Tibial nerve (tissue), 4 donors: ENCODE results near the gene MUC5B. TPM values are rescaled to one million over a fixed set of nuclear protein-coding genes. Genes with fewer than 3 reads are reported as not detected.

Experiments used
- DNase-seq, 2 donors: peaks; one replicate each; pipeline ENCODE4 v3.0.0-alpha.2; 2019; ENCODE audit warnings: low spot score in 2 of 2
- H3K27ac ChIP-seq, 4 donors: fragments of 200-600 bp; sonication (generic) in 3 of 4; one replicate each; pipeline ENCODE4 v1.5.1; 2017 to 2019; ENCODE audit warnings: mild to moderate bottlenecking in 1 of 4
- H3K27me3 ChIP-seq, 2 donors: fragments of 200-600 bp; sonication (generic) in 1 of 2; one replicate each; pipeline versions ENCODE4 v1.5.1 to v1.6.0; 2017 to 2019
- H3K36me3 ChIP-seq, 3 donors: fragments of 200-600 bp; sonication (generic); one replicate each; pipeline ENCODE4 v1.5.1; 2018 to 2019
- H3K4me1 ChIP-seq, 4 donors: fragments of 200-600 bp; sonication (generic) in 3 of 4; one replicate each; pipeline ENCODE4 v1.5.1; 2017 to 2019
- H3K4me3 ChIP-seq, 4 donors: fragments of 200-600 bp; sonication (generic) in 3 of 4; one replicate each; pipeline ENCODE4 v1.5.1; 2017 to 2019; ENCODE audit warnings: mild to moderate bottlenecking in 1 of 4, moderate library complexity in 1 of 4
- H3K9me3 ChIP-seq, 4 donors: fragments of 200-600 bp; sonication (generic) in 3 of 4; one replicate each; pipeline ENCODE4 v1.5.1; 2017 to 2019
- EP300 ChIP-seq, 2 donors: sonication (generic); formaldehyde crosslinking; IDR thresholded peaks; one replicate each; pipeline ENCODE4 v1.6.1; 2017; ENCODE audit warnings: antibody characterized with exemption in 2 of 2, mild to moderate bottlenecking in 1 of 2
- POLR2A ChIP-seq, 2 donors: fragments of 450-650 bp; IDR thresholded peaks; one replicate each; pipeline ENCODE4 v1.6.1; 2017; ENCODE audit warnings: antibody characterized with exemption in 2 of 2, mild to moderate bottlenecking in 2 of 2, moderate library complexity in 2 of 2
- WGBS, 2 donors: methylation state at CpG; one replicate each; pipeline ENCODE4 v1.1.5; 2018; 5-methylcytosine and 5-hydroxymethylcytosine counted together
- total RNA-seq, 4 donors: library from RNA; depleted of rRNA; stranded (reverse); fragments of >200 nt; gene quantifications; one replicate each; pipeline ENCODE4 v1.1.0, GENCODE V29; 2016
- TF ChIP-seq, protein P1 (sequence below), 5 experiments: fragments of 200-600 bp in 3 of 5; fragments of 450-650 bp in 2 of 5; sonication (generic) in 3 of 5; IDR thresholded peaks; one replicate each; pipeline ENCODE4 v1.5.1; 2016 to 2019; ENCODE audit warnings: antibody characterized with exemption in 5 of 5, mild to moderate bottlenecking in 3 of 5, moderate library complexity in 2 of 5

MUC5B gene
- total RNA-seq, 4 donors from 2014 or later: under 0.01 to 0.22 TPM; not detected in 2

DNA sequence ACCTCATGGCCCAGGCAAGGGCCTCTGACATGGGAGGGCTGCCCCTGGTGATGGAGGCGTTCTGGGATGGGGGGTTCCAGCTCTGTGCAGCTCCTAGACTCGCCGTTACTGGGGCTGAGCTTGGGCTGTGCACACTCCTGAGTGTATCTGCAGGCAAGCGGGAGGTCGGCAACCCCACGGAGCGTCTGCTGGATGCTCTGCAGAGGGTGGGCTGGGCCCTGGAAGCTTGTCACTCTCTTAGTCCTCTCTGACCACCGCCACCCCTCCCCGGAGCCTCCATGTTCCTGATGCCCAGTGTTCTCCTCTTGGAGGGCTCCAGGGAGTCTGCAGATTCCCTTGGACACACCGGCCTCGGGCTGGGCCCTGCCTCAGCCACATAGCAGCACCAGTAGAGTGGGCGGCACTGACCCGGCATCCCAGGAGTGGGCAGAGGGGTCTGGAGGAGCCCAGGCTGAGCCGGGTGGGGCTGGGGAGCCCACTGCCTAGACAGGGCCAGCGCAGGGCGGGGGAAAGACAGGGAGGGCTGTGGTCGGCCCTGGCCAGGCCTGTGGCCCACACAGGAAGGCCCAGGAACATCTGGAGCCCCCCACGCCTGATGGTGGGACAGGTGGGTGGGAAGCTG, 20.6 kb upstream of the MUC5B start:
- TF ChIP-seq POLR2A (IDR thresholded peaks at IDR 0.05): no peak
- TF ChIP-seq, protein P1, sequence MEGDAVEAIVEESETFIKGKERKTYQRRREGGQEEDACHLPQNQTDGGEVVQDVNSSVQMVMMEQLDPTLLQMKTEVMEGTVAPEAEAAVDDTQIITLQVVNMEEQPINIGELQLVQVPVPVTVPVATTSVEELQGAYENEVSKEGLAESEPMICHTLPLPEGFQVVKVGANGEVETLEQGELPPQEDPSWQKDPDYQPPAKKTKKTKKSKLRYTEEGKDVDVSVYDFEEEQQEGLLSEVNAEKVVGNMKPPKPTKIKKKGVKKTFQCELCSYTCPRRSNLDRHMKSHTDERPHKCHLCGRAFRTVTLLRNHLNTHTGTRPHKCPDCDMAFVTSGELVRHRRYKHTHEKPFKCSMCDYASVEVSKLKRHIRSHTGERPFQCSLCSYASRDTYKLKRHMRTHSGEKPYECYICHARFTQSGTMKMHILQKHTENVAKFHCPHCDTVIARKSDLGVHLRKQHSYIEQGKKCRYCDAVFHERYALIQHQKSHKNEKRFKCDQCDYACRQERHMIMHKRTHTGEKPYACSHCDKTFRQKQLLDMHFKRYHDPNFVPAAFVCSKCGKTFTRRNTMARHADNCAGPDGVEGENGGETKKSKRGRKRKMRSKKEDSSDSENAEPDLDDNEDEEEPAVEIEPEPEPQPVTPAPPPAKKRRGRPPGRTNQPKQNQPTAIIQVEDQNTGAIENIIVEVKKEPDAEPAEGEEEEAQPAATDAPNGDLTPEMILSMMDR (IDR thresholded peaks at IDR 0.05): no peak
- TF ChIP-seq EP300 (IDR thresholded peaks at IDR 0.05): no peak
- peaks cover 0 to 15% (median 0%) of the 10 kb centered on the region in 4 donors for H3K4me1 ChIP-seq
- no peaks in the 10 kb centered on the region for H3K36me3 ChIP-seq
- no peak overlapping the region for H3K4me3 ChIP-seq
- no peak overlapping the region for H3K27ac ChIP-seq
- H3K27me3 ChIP-seq: peaks cover 0 to 40% of the 10 kb centered on the region in 2 donors
- DNase-seq: peak in 1 of 2 donors; percentile 9
- WGBS, 2 donors: 27 to 35% methylated on average over 13 of the region's 18 CpGs
- H3K9me3 ChIP-seq: no peaks in the 10 kb centered on the region

DNA sequence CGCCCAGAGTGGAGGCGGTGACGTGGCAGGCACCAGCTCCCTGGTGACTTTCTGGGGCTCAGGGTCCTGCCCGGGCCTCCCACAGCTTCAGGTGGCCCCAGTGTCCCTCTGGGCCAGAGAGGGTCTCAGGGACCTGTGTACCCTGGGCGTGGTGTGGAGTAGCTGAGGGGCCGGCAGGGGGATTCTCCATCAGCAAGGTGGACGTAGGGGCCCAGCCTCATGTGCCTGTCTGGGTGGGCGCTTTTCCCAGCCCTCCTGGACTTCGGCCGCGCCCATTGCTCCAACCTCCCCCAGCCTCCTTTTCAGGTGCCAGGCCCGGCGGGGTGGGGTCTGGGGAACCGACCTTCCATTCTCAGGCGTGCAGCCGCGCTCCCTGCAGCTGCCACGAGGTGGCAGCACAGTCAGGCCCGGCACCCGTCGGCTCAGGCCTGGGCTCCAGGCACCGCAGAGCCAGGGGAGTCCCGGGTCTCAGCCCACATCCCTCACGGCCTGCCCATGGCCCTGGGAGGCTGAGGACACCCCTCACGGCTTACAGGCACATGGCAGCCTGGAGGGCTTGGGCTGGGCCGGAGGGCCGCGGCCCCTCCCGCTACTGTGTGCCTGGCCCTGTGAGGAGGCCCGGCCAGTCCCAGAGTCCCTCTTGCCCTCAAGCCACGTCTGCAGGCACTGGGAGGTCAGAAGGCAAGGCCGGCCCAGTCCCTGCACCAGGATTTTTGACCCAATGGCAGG, 19.9 kb upstream of the MUC5B start:
- 0 to 17% methylated on average over 1 to 23 of the region's 32 CpGs for WGBS, 2 donors
- Histone ChIP-seq H3K4me3 (no peak overlapping the region), H3K36me3 (no peaks in the 10 kb centered on the region), H3K4me1 (peaks cover 0 to 15% (median 0%) of the 10 kb centered on the region in 4 donors), H3K27ac (no peak overlapping the region), H3K9me3 (no peaks in the 10 kb centered on the region), H3K27me3 (peaks cover 0 to 33% of the 10 kb centered on the region in 2 donors)
- TF ChIP-seq, protein P1 (IDR thresholded peaks at IDR 0.05): peak; percentile 84 to 96 (median 95)
- TF ChIP-seq EP300 (IDR thresholded peaks at IDR 0.05): no peak
- DNase-seq: peak; percentile 41 to 48

DNA sequence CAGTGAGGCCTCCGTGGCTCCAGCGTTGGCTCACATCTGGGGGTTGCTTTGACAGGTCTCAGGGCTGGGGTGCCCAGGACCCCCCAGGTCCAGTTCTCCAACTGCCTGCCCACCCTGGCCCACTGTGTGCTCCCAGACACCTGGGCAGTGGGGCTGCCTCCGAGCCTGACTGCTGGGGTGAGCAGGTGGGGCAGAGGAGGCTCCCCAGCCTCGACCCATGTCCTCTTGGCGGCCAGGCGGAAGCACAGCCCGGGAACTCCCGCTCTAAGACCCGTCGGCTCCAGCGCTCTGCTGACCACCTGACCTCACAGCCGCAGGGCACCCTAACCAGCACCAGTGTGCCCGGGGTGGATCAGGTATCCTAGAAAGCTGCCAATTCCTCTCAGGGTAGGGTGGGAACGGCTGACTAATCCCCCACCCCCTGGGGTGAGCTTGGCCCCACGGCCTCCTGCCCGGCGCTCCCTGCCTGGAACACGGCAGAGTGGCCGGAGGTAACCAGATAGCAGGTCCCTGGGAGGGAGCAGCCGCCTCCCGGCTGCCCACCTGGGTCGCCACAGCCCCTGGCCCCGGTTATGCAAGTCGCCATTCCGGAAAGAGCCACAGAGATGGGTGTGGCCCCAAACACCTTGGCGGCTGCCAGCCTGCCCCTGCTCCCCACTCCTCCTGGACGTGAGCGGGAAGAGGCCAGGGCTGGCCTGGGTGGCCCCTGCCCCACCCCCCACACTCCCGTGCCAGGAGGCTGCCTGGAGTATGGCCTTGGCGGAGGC, 19.2 kb upstream of the MUC5B start:
- Histone ChIP-seq H3K4me1 (peaks cover 0 to 15% (median 0%) of the 10 kb centered on the region in 4 donors), H3K9me3 (no peaks in the 10 kb centered on the region), H3K27me3 (peaks cover 0 to 26% of the 10 kb centered on the region in 2 donors), H3K4me3 (no peak overlapping the region), H3K27ac (no peak overlapping the region), H3K36me3 (no peaks in the 10 kb centered on the region)
- TF ChIP-seq POLR2A (IDR thresholded peaks at IDR 0.05) (no peak), EP300 (IDR thresholded peaks at IDR 0.05) (no peak)
- TF ChIP-seq, protein P1 (IDR thresholded peaks at IDR 0.05): no peak
- DNase-seq: peak in 1 of 2 donors; percentile 7
- 71 to 75% methylated on average over 15 to 22 of the region's 30 CpGs for WGBS, 2 donors

DNA sequence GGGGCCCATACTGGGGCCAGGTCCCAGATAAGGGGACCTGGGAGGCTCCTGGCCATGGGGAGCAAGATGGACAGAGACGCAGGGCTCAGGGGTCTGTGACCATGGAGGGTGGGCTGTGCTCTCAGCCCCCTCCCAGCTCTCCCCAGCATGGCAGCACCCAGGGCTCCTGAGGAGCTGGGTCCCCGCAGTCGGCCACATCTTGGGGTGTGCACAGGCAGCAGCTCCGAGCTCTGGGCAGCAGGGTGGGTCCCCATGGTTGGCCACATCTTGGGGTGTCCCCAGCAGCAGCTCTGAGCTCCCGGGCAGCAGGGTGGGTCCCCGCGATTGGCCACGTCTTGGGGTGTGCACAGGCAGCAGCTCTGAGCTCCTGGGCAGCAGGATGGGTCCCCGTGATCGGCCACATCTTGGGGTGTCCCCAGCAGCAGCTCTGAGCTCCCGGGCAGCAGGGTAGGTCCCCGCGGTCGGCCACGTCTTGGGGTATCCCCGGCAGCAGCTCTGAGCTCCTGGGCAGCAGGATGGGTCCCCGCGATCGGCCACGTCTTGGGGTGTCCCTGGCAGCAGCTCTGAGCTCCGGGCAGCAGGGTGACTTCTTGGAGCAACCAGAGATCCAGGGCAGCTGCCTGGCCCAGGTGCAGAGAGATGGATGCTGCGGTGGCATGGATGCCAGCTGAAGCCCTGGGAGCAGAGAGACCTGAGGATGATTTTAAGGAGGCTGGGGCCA, 18.3 kb upstream of the MUC5B start:
- Histone ChIP-seq H3K4me3 (no peak overlapping the region), H3K9me3 (peaks cover 0 to 4% (median 0%) of the 10 kb centered on the region in 4 donors), H3K4me1 (peaks cover 0 to 15% (median 0%) of the 10 kb centered on the region in 4 donors), H3K27ac (no peak overlapping the region), H3K27me3 (peaks cover 0 to 19% of the 10 kb centered on the region in 2 donors), H3K36me3 (no peaks in the 10 kb centered on the region)
- TF ChIP-seq, protein P1 (IDR thresholded peaks at IDR 0.05): no peak
- no peak for TF ChIP-seq EP300 (IDR thresholded peaks at IDR 0.05)
- TF ChIP-seq POLR2A (IDR thresholded peaks at IDR 0.05): no peak
- 82 to 93% methylated on average over 6 to 12 of the region's 22 CpGs for WGBS, 2 donors
- peak in 1 of 2 donors; percentile 6 for DNase-seq
